Thyroid gland (tissue), 4 donors: ENCODE measurements around the gene CDC14A. TPM values are rescaled to one million over a fixed set of nuclear protein-coding genes. Genes with fewer than 3 reads are reported as not detected.

Experiments
- DNase-seq, 2 donors: peaks; one replicate each; pipeline ENCODE4 v3.0.0-alpha.2; 2019
- H3K27ac ChIP-seq, 3 donors: fragments of 200-600 bp; sonication (generic); 1 replicate in 2 of 3; 2 replicates in 1 of 3; pipeline ENCODE4 v1.5.1; 2016 to 2019; ENCODE audit warnings: mild to moderate bottlenecking in 1 of 3, moderate library complexity in 1 of 3
- H3K27me3 ChIP-seq: fragments of 200-600 bp; sonication (generic); one replicate; pipeline ENCODE4 v1.5.1; 2019
- H3K36me3 ChIP-seq, 2 donors: fragments of 200-600 bp; sonication (generic); one replicate each; pipeline ENCODE4 v1.5.1; 2016 to 2019
- H3K4me1 ChIP-seq, 2 donors: fragments of 200-600 bp; sonication (generic); one replicate each; pipeline ENCODE4 v1.5.1; 2017 to 2019
- H3K4me3 ChIP-seq, 3 donors: fragments of 200-600 bp; sonication (generic); replicated peaks in 1 of 3; 1 replicate in 2 of 3; 2 replicates in 1 of 3; pipeline ENCODE4 v1.5.1; 2016; ENCODE audit warnings: mild to moderate bottlenecking in 1 of 3
- H3K9me3 ChIP-seq: fragments of 200-600 bp; sonication (generic); one replicate; pipeline ENCODE4 v1.5.1; 2017
- POLR2A ChIP-seq, 2 donors: fragments of 450-650 bp; IDR thresholded peaks; one replicate each; pipeline ENCODE4 v1.6.1; 2017; ENCODE audit warnings: antibody characterized with exemption in 2 of 2, mild to moderate bottlenecking in 2 of 2, moderate library complexity in 1 of 2
- WGBS, 2 donors: methylation state at CpG; one replicate each; pipeline ENCODE4 v1.1.5; 2017; 5-methylcytosine and 5-hydroxymethylcytosine counted together
- intact Hi-C: fragments of 100-400 bp; cut with DNase I; formaldehyde crosslinking; loops from one replicate; pipeline ENCODE4 v1.15.1; 2023
- total RNA-seq, 4 donors: library from RNA; depleted of rRNA; stranded (reverse); fragments of >200 nt; gene quantifications; one replicate each; pipeline ENCODE4 v1.2.3, GENCODE V29; 2016
- TF ChIP-seq, protein P1 (sequence below), 6 experiments: fragments of 200-600 bp in 3 of 6; fragments of 450-650 bp in 3 of 6; sonication (generic) in 3 of 6; IDR thresholded peaks; one replicate each; pipeline ENCODE4 v1.5.1; 2016 to 2019; ENCODE audit warnings: antibody characterized with exemption in 6 of 6, mild to moderate bottlenecking in 2 of 6, inconsistent platforms in 1 of 6, moderate library complexity in 1 of 6

The CDC14A gene
- total RNA-seq, 4 donors from 2014 or later = 17.1 to 32.8 (median 28.0) TPM

DNA sequence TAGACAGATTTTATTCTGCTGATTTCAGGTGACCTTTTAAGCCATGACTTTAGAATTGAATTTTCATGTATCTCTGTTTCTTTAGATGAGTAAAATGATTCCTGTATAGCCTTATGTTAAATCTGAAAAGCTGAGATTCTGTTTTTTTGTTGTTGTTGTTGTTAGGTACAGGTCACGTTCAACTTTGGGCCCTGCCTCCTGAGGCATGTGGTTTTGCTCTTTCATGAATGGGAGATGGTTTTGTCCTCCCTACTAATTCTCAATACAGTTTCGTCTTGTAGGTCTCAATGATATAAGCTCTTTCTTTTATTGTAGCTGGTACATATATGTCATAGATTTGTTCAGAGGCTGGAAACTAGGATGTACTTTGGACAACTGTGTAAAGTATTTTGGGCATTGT is 79.6 kb downstream of the CDC14A start:
- no peaks in the 10 kb centered on the region for H3K36me3 ChIP-seq
- H3K9me3 ChIP-seq = no peaks in the 10 kb centered on the region
- H3K27me3 ChIP-seq = no peaks in the 10 kb centered on the region
- DNase-seq = no peak
- intact Hi-C loops = no loop called here
- no peak for TF ChIP-seq POLR2A (IDR thresholded peaks at IDR 0.05)
- TF ChIP-seq, protein P1, sequence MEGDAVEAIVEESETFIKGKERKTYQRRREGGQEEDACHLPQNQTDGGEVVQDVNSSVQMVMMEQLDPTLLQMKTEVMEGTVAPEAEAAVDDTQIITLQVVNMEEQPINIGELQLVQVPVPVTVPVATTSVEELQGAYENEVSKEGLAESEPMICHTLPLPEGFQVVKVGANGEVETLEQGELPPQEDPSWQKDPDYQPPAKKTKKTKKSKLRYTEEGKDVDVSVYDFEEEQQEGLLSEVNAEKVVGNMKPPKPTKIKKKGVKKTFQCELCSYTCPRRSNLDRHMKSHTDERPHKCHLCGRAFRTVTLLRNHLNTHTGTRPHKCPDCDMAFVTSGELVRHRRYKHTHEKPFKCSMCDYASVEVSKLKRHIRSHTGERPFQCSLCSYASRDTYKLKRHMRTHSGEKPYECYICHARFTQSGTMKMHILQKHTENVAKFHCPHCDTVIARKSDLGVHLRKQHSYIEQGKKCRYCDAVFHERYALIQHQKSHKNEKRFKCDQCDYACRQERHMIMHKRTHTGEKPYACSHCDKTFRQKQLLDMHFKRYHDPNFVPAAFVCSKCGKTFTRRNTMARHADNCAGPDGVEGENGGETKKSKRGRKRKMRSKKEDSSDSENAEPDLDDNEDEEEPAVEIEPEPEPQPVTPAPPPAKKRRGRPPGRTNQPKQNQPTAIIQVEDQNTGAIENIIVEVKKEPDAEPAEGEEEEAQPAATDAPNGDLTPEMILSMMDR (IDR thresholded peaks at IDR 0.05) = no peak
- H3K4me1 ChIP-seq = peaks cover 0 to 6% of the 10 kb centered on the region in 2 donors
- H3K27ac ChIP-seq = no peak overlapping the region
- no peak overlapping the region for H3K4me3 ChIP-seq
- 94 to 96% methylated on average over 2 of the region's 2 CpGs for WGBS, 2 donors

DNA sequence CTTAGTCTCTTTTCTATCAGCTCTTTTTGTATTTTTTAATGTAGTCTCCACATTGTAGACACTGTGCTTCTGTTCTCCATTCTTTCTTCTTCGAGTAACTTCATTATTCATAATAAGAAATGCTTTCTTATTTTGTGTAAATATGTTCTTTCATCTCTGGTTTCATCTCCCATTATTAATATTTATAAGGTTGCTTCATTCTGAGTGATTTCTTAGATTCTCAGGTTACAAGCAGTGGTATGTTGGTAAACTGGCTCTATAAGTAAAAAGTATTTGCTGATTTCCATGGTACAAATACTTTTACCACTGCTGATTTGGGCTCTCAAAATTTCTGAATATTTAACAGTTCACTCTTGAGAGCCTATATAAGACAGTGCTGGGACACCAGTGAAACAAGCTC is 81.3 kb downstream of the CDC14A start:
- WGBS, 2 donors = 93 to 97% methylated on average over 1 of the region's 1 CpG
- no peaks in the 10 kb centered on the region for H3K36me3 ChIP-seq
- no peak for DNase-seq
- no peaks in the 10 kb centered on the region for H3K27me3 ChIP-seq
- no peaks in the 10 kb centered on the region for H3K9me3 ChIP-seq
- TF ChIP-seq POLR2A (IDR thresholded peaks at IDR 0.05) = no peak
- TF ChIP-seq, protein P1 (IDR thresholded peaks at IDR 0.05) = no peak
- H3K4me1 ChIP-seq = peaks cover 0 to 6% of the 10 kb centered on the region in 2 donors
- no peak overlapping the region for H3K4me3 ChIP-seq
- H3K27ac ChIP-seq = no peak overlapping the region
- intact Hi-C loops = no loop called here

DNA sequence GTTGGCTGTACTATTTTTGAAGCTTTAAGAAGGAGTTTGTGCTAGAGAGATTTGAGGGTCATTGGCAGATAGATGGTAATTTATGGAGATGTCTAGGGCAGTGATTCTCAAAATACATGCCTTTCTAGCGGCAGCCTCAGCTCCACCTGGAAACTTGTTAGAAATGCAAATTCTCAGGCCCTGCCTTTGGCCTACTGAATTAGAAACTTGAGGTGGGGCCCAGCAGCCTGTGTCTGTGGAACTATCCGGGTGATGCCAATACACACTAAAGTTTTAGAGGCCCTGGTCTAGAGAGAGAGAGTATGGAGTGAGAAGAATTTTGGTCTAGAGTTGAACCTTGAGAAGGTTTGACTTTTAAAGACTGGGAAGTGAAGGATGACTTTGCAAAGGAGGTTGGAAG is 82.5 kb downstream of the CDC14A start:
- H3K27me3 ChIP-seq = no peaks in the 10 kb centered on the region
- H3K36me3 ChIP-seq = no peaks in the 10 kb centered on the region
- no peak overlapping the region for H3K4me3 ChIP-seq
- no peaks in the 10 kb centered on the region for H3K9me3 ChIP-seq
- H3K27ac ChIP-seq = no peak overlapping the region
- intact Hi-C loops = no loop called here
- WGBS, 2 donors = 89% methylated on average over 2 of the region's 2 CpGs
- no peak for TF ChIP-seq POLR2A (IDR thresholded peaks at IDR 0.05)
- TF ChIP-seq, protein P1 (IDR thresholded peaks at IDR 0.05) = no peak
- DNase-seq = no peak
- peaks cover 4 to 6% of the 10 kb centered on the region in 2 donors for H3K4me1 ChIP-seq

DNA sequence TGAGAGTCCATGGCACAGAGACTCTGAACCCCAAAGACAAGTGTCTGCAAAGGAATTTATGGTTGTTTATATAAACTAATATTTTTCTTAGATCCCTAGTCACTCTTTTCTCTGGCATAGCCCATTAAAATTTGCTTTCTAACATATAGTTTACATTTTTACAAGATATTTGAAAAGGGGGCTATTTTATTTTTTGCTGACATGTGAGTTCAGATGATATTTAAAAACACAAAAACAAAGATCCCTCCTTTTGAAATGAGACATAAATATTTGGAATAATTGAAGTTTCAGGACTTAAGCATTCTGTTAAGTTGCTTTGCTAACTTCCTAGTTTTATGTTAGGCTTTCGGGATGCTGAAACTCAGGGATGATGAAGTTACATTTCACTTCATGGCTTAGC is 86.1 kb downstream of the CDC14A start:
- H3K4me1 ChIP-seq = peaks cover 6 to 8% of the 10 kb centered on the region in 2 donors
- H3K36me3 ChIP-seq = no peaks in the 10 kb centered on the region
- WGBS, 2 donors = 94 to 95% methylated on average over 1 of the region's 1 CpG
- no peak for TF ChIP-seq POLR2A (IDR thresholded peaks at IDR 0.05)
- TF ChIP-seq, protein P1 (IDR thresholded peaks at IDR 0.05) = no peak
- H3K4me3 ChIP-seq = no peak overlapping the region
- intact Hi-C loops = no loop called here
- no peaks in the 10 kb centered on the region for H3K27me3 ChIP-seq
- no peak for DNase-seq
- no peak overlapping the region for H3K27ac ChIP-seq
- no peaks in the 10 kb centered on the region for H3K9me3 ChIP-seq

DNA sequence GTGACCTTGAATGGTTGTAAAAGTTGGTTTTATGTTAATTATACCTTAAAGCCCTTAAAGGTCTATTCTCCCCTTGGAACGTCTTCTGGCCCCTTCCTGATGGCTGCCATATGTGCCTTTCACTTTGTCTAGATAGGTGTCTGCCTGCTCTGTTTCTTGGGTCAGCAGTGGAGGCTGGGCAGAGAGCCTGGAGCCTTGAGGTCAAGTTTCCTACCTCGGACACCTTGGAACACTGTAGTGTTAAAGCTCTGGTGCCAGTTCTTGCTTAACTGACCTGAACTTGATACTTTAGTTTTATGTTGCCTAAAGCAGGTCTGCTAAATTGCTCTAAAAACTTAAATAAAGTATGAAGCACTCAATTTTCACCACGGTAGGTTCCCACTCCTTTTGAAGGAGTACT is 86.5 kb downstream of the CDC14A start:
- no peak for DNase-seq
- TF ChIP-seq POLR2A (IDR thresholded peaks at IDR 0.05) = no peak
- TF ChIP-seq, protein P1 (IDR thresholded peaks at IDR 0.05) = no peak
- H3K36me3 ChIP-seq = no peaks in the 10 kb centered on the region
- no peaks in the 10 kb centered on the region for H3K9me3 ChIP-seq
- peaks cover 6 to 8% of the 10 kb centered on the region in 2 donors for H3K4me1 ChIP-seq
- intact Hi-C loops = no loop called here
- no peak overlapping the region for H3K4me3 ChIP-seq
- H3K27me3 ChIP-seq = no peaks in the 10 kb centered on the region
- WGBS, 2 donors = 63 to 70% methylated on average over 3 of the region's 3 CpGs
- H3K27ac ChIP-seq = no peak overlapping the region
